ENCODE results near the gene NRL. TPM values are rescaled to one million over a fixed set of nuclear protein-coding genes. Genes with fewer than 3 reads are reported as not detected.
A peak's percentile ranks its signal among the peaks of the same experiment; 100 is the strongest.

The NRL gene
- total and polyA plus RNA-seq, 4 donors, result 1.5 to 3.2 (median 2.8) TPM

- Histone ChIP-seq H3K36me3 (ENCODE audit: control insufficient read depth in 4 of 4, insufficient read depth in 3 of 4, low read depth in 1 of 4, low read length in 3 of 4) (no peaks in the 10 kb centered on the region), H3K27ac (ENCODE audit: low read depth in 1 of 2, low read length in 2 of 2) (peak overlapping the region; percentile 72 to 83), H3K9me3 (ENCODE audit: control insufficient read depth in 4 of 4, low read length in 3 of 4) (no peaks in the 10 kb centered on the region), H3K9ac (ENCODE audit: low read depth in 1 of 2, low read length in 2 of 2) (peak overlapping the region in 1 of 2 donors; percentile 36), H3K4me3 (ENCODE audit: low read depth in 1 of 3, low read length in 3 of 3) (peak overlapping the region in 1 of 3 donors; percentile 30), H3K4me1 (ENCODE audit: control insufficient read depth in 4 of 4, insufficient read depth in 4 of 4, low read length in 3 of 4) (peaks cover 7 to 37% (median 30%) of the 10 kb centered on the region in 4 donors), H3K27me3 (ENCODE audit: control insufficient read depth in 4 of 4, insufficient read depth in 4 of 4, low read length in 3 of 4) (no peaks in the 10 kb centered on the region)
- TF ChIP-seq RAD21 (IDR thresholded peaks at IDR 0.05) (peak; percentile 10 to 34), YY1 (IDR thresholded peaks at IDR 0.05) (peak; percentile 95), CTCF (IDR thresholded peaks at IDR 0.05; ENCODE audit: low read depth, low read length, missing input control) (no peak), FOXA1 (IDR thresholded peaks at IDR 0.05) (no peak), GABPA (IDR thresholded peaks at IDR 0.05 in 1 of 2, conservative IDR thresholded peaks at IDR 0.05 in 1 of 2) (peak in 1 of 2 donors; percentile 42), REST (IDR thresholded peaks at IDR 0.05) (peak; percentile 75), HNF4G (IDR thresholded peaks at IDR 0.05) (no peak), RXRA (IDR thresholded peaks at IDR 0.05) (peak; percentile 79 to 89), FOXA2 (IDR thresholded peaks at IDR 0.05) (no peak), NR2F2 (IDR thresholded peaks at IDR 0.05) (peak; percentile 76), MAX (IDR thresholded peaks at IDR 0.05) (peak; percentile 61), EGR1 (IDR thresholded peaks at IDR 0.05; ENCODE audit: low read depth in 2 of 2) (no peak), JUND (IDR thresholded peaks at IDR 0.05) (no peak), ZBTB33 (IDR thresholded peaks at IDR 0.05) (peak; percentile 43), ATF3 (IDR thresholded peaks at IDR 0.05) (no peak), SP1 (IDR thresholded peaks at IDR 0.05) (peak; percentile 88), HNF4A (conservative IDR thresholded peaks at IDR 0.05) (peak; percentile 79 to 85), TAF1 (conservative IDR thresholded peaks at IDR 0.05) (no peak)
- 36% methylated on average over 7 of the region's 7 CpGs for WGBS
- no peak for DNase-seq (ENCODE audit: low spot score)
Observed at GRCh38 chr14:24130717-24131548, 16.2 kb upstream of the NRL start.
